ENCODE data around the gene MMAB.

- TF ChIP-seq CTCF (IDR thresholded peaks at IDR 0.05) (no peak), EP300 (IDR thresholded peaks at IDR 0.05) (no peak), POLR2A (IDR thresholded peaks at IDR 0.05) (no peak)
Observed at GRCh38 chr12:109535231-109535862, 38.0 kb downstream of the MMAB start.

Measured in tibial nerve (tissue), 4 donors.